Measurements from ENCODE around the gene OR2A42. TPM values are rescaled to one million over a fixed set of nuclear protein-coding genes. Genes with fewer than 3 reads are reported as not detected.
"Not testable (repeated sequence)": the region's sequence is repeated elsewhere in the genome, so short reads cannot be mapped to it uniquely, and the experiment has no call there.

The OR2A42 gene
- total RNA-seq, 1 experiment from 2014 or later, result not detected

DNA sequence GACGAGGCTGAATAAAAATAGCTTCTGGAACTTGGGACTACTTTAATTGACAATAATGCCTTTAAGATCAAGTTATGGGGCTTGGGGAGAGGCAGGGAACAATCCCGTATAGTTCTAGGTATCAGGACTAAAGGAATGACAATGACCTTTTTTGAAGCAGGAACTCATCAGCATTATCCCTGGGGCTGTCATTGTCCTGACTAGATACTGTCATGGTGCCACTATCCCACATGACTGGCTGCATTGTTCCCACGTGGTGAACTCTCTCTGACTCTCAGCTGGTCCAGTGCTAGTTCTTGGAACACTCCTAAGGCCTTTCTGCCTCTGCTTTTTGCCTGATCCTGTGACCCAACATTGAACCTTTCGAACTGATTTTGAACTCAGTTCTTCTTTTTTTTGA lies 40.5 kb downstream of the OR2A42 start:
- intact Hi-C loops (cut with micrococcal nuclease; ENCODE audit: unreplicated experiment); H3K36me3 Mint-ChIP-seq (ENCODE audit: insufficient read depth, unreplicated experiment); BruUV-seq (replicated peaks); CTCF ChIA-PET; H3K9me3 Mint-ChIP-seq (ENCODE audit: low read depth, unreplicated experiment); H3K27ac Mint-ChIP-seq (ENCODE audit: unreplicated experiment); DNase-seq; H3K4me3 Mint-ChIP-seq (ENCODE audit: low read depth, unreplicated experiment); H3K4me1 Mint-ChIP-seq (ENCODE audit: low read depth, unreplicated experiment); H3K27me3 Mint-ChIP-seq (ENCODE audit: unreplicated experiment): not testable (repeated sequence)

- H3K36me3 Mint-ChIP-seq (ENCODE audit: insufficient read depth, unreplicated experiment); intact Hi-C loops (cut with micrococcal nuclease; ENCODE audit: unreplicated experiment); DNase-seq; CTCF ChIA-PET; H3K9me3 Mint-ChIP-seq (ENCODE audit: low read depth, unreplicated experiment); H3K27me3 Mint-ChIP-seq (ENCODE audit: unreplicated experiment); BruUV-seq (replicated peaks); H3K27ac Mint-ChIP-seq (ENCODE audit: unreplicated experiment); H3K4me1 Mint-ChIP-seq (ENCODE audit: low read depth, unreplicated experiment); H3K4me3 Mint-ChIP-seq (ENCODE audit: low read depth, unreplicated experiment): not testable (repeated sequence)
Observed at GRCh38 chr7:144195212-144195872, 44.1 kb downstream of the OR2A42 start, which contains the start of gene ARHGEF35. TSS of gene ARHGEF35 (minus strand) at chr7:144195833. CDS start at chr7:144188383, 7,450 bp downstream.

DNA sequence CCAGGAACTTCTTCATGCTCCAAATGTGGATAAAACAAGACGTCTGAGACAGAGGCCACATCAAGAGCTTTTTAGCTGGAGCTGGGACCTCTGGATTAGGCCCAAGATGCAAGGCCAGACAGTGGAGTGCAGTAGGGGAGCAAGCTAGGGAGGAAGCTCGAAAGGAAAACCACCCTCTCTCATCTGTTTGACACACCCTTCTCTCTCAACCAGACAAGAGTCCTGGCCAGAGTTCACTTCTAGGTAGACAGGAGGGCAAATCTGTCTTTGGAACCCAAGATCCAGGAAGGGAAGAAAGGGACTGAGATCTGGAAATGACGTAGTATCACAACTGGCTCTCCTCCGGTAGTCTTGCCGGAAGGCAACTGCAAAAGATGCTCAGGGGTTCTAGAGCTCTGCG lies 45.0 kb downstream of the OR2A42 start:
- DNase-seq; CTCF ChIA-PET; H3K36me3 Mint-ChIP-seq (ENCODE audit: insufficient read depth, unreplicated experiment); H3K4me1 Mint-ChIP-seq (ENCODE audit: low read depth, unreplicated experiment); H3K9me3 Mint-ChIP-seq (ENCODE audit: low read depth, unreplicated experiment); H3K4me3 Mint-ChIP-seq (ENCODE audit: low read depth, unreplicated experiment); H3K27me3 Mint-ChIP-seq (ENCODE audit: unreplicated experiment); intact Hi-C loops (cut with micrococcal nuclease; ENCODE audit: unreplicated experiment); H3K27ac Mint-ChIP-seq (ENCODE audit: unreplicated experiment): not testable (repeated sequence)
- BruUV-seq (replicated peaks), result TSS peak; percentile 75

- H3K27ac Mint-ChIP-seq (ENCODE audit: unreplicated experiment); H3K27me3 Mint-ChIP-seq (ENCODE audit: unreplicated experiment); H3K36me3 Mint-ChIP-seq (ENCODE audit: insufficient read depth, unreplicated experiment); DNase-seq; BruUV-seq (replicated peaks); H3K4me3 Mint-ChIP-seq (ENCODE audit: low read depth, unreplicated experiment); H3K9me3 Mint-ChIP-seq (ENCODE audit: low read depth, unreplicated experiment); intact Hi-C loops (cut with micrococcal nuclease; ENCODE audit: unreplicated experiment); CTCF ChIA-PET; H3K4me1 Mint-ChIP-seq (ENCODE audit: low read depth, unreplicated experiment): not testable (repeated sequence)
Observed at GRCh38 chr7:144193782-144194181, 45.6 kb downstream of the OR2A42 start.

GRCh38 chr7:144188578-144189171 lies 50.7 kb downstream of the OR2A42 start:
- CTCF ChIA-PET; H3K27me3 Mint-ChIP-seq (ENCODE audit: unreplicated experiment); H3K36me3 Mint-ChIP-seq (ENCODE audit: insufficient read depth, unreplicated experiment); H3K4me3 Mint-ChIP-seq (ENCODE audit: low read depth, unreplicated experiment); BruUV-seq (replicated peaks); H3K9me3 Mint-ChIP-seq (ENCODE audit: low read depth, unreplicated experiment); DNase-seq; intact Hi-C loops (cut with micrococcal nuclease; ENCODE audit: unreplicated experiment); H3K27ac Mint-ChIP-seq (ENCODE audit: unreplicated experiment); H3K4me1 Mint-ChIP-seq (ENCODE audit: low read depth, unreplicated experiment): not testable (repeated sequence)

DNA sequence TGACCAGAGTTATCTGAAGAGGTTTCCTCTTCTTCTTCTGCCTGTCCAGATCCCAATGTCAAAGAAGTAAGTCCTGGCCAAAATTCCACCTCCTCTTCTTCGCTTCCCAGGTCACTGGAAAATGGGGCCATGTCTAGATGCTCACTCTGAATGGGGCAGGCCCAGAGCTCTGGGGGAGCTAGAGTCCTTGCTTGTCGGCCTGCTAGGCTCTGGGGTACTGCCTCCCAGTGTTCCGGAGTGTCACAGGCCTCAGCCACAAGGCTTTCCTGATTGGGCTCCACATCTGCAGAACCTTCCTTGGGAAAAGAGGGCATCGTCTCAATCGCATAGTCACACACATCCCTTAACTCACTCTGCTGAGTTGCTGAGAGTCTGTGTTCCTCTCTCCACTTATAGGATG lies 51.6 kb downstream of the OR2A42 start:
- H3K27me3 Mint-ChIP-seq (ENCODE audit: unreplicated experiment); H3K4me3 Mint-ChIP-seq (ENCODE audit: low read depth, unreplicated experiment); DNase-seq; H3K4me1 Mint-ChIP-seq (ENCODE audit: low read depth, unreplicated experiment); H3K27ac Mint-ChIP-seq (ENCODE audit: unreplicated experiment); intact Hi-C loops (cut with micrococcal nuclease; ENCODE audit: unreplicated experiment); H3K36me3 Mint-ChIP-seq (ENCODE audit: insufficient read depth, unreplicated experiment); CTCF ChIA-PET; H3K9me3 Mint-ChIP-seq (ENCODE audit: low read depth, unreplicated experiment); BruUV-seq (replicated peaks): not testable (repeated sequence)

DNA sequence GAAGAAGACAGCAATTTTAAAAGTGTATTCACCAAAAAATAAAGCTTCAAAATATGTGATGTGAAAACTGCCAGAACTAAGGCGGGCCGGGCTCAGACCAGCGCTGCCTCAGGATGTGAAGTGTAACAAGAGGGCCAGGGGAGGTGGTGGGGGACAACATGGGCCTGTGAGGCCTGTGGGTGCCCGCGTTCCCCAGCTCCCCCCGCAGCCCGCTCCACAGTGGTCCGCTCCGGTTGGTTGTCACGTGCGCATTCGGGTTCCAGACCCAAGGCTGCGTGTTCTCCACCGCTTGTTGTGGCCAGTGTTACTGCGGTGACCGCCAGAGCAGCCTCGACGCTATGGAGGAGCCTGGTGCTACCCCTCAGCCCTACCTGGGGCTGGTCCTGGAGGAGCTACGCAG lies 56.2 kb downstream of the OR2A42 start, which contains the start of gene CTAGE4:
CTAGE4 (plus strand) TSS at position 301 of the 400 bp plus-strand sequence; CDS start at position 339, 38 bp downstream.
- DNase-seq; CTCF ChIA-PET; H3K4me3 Mint-ChIP-seq (ENCODE audit: low read depth, unreplicated experiment); H3K4me1 Mint-ChIP-seq (ENCODE audit: low read depth, unreplicated experiment); H3K36me3 Mint-ChIP-seq (ENCODE audit: insufficient read depth, unreplicated experiment); H3K27me3 Mint-ChIP-seq (ENCODE audit: unreplicated experiment); intact Hi-C loops (cut with micrococcal nuclease; ENCODE audit: unreplicated experiment); H3K9me3 Mint-ChIP-seq (ENCODE audit: low read depth, unreplicated experiment); BruUV-seq (replicated peaks); H3K27ac Mint-ChIP-seq (ENCODE audit: unreplicated experiment): not testable (repeated sequence)

DNA sequence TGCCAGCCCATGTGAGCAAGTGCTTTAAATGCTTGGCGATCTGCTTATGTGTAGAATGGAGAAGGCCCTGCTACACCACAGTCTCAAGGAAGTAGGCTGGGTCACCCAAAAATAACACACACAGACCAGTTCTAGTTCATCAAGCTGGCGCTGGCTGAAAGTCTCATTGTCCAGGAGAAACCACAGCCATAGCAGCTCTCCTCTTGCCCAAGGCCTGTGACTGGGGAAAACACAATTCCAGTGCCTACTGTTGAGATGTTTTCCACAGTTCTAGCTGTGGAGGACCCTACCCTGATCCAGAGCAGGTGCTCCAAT lies 60.3 kb downstream of the OR2A42 start:
- H3K27ac Mint-ChIP-seq (ENCODE audit: unreplicated experiment); DNase-seq; H3K27me3 Mint-ChIP-seq (ENCODE audit: unreplicated experiment); H3K4me1 Mint-ChIP-seq (ENCODE audit: low read depth, unreplicated experiment); H3K36me3 Mint-ChIP-seq (ENCODE audit: insufficient read depth, unreplicated experiment); BruUV-seq (replicated peaks); CTCF ChIA-PET; H3K9me3 Mint-ChIP-seq (ENCODE audit: low read depth, unreplicated experiment); H3K4me3 Mint-ChIP-seq (ENCODE audit: low read depth, unreplicated experiment): not testable (repeated sequence)
- intact Hi-C loops (cut with micrococcal nuclease; ENCODE audit: unreplicated experiment), result loop anchor here (5.0 kb wide), 1 partner anchor 258 kb away; no protein-coding TSS in a partner anchor

GRCh38 chr7:144178380-144179164 lies 60.8 kb downstream of the OR2A42 start:
- not testable (repeated sequence) for H3K36me3 Mint-ChIP-seq (ENCODE audit: insufficient read depth, unreplicated experiment); H3K4me1 Mint-ChIP-seq (ENCODE audit: low read depth, unreplicated experiment); BruUV-seq (replicated peaks); H3K4me3 Mint-ChIP-seq (ENCODE audit: low read depth, unreplicated experiment); H3K9me3 Mint-ChIP-seq (ENCODE audit: low read depth, unreplicated experiment); DNase-seq; H3K27ac Mint-ChIP-seq (ENCODE audit: unreplicated experiment); H3K27me3 Mint-ChIP-seq (ENCODE audit: unreplicated experiment)
- intact Hi-C loops (cut with micrococcal nuclease; ENCODE audit: unreplicated experiment), result loop anchor here (5.0 kb wide), 1 partner anchor 259 kb away; no protein-coding TSS in a partner anchor
- CTCF ChIA-PET, result interaction anchor here (0.7 kb wide), 1 partner anchor 276 kb away, joined by 3 read pairs; the partner anchor contains the start of gene TCAF1

All from Calu3 (cell line).